HEK293 (cell line): Measurements from ENCODE around the gene AEN.
"Not testable (repeated sequence)": the region's sequence is repeated elsewhere in the genome, so short reads cannot be mapped to it uniquely, and the experiment has no call there.

Experiments used
- CTCF ChIA-PET: fragments of 350-600 bp; formaldehyde crosslinking; extraction: SDS; loops from one replicate; lab custom pipeline; 2021; ENCODE audit warnings: antibody characterized with exemption; lab: Yijun Ruan, JAX
- POLR2A ChIA-PET: fragments of 300-600 bp; formaldehyde crosslinking; extraction: SDS; loops from one replicate; lab custom pipeline; 2020; ENCODE audit warnings: antibody characterized with exemption, inconsistent platforms; lab: Yijun Ruan, JAX
- H3K27ac ChIP-seq: fragments of 200-500 bp; sonication (Bioruptor generic); 2 replicates; pipeline ENCODE4 v1.5.1; 2014; ENCODE audit warnings: low read depth, low read length, control low read depth, inconsistent platforms; ENCODE audit errors: extremely low read depth
- H3K36me3 ChIP-seq, 2 experiments: fragments of 200-500 bp in 1 of 2; sonication (Bioruptor generic) in 1 of 2; 1 replicate in 1 of 2; 2 replicates in 1 of 2; pipeline ENCODE4 v1.5.1; 2014 to 2017; ENCODE audit warnings: inconsistent platforms in 2 of 2, low read length in 2 of 2; ENCODE audit not compliant: control insufficient read depth in 2 of 2, insufficient read depth in 1 of 2
- H3K4me1 ChIP-seq: fragments of 200-500 bp; sonication (Bioruptor generic); 2 replicates; pipeline ENCODE4 v1.5.1; 2014; ENCODE audit warnings: mild to moderate bottlenecking, low read length, inconsistent platforms; ENCODE audit not compliant: control insufficient read depth, insufficient read depth
- H3K4me3 ChIP-seq: 2 replicates; pipeline ENCODE4 v1.5.1; 2011; ENCODE audit warnings: low read depth, mild to moderate bottlenecking, control low read depth, low read length, moderate library complexity
- H3K9me3 ChIP-seq: fragments of 200-500 bp; sonication (Bioruptor generic); 2 replicates; pipeline ENCODE4 v1.5.1; 2014; ENCODE audit warnings: low read depth, low read length, inconsistent platforms; ENCODE audit not compliant: control insufficient read depth, insufficient read depth
- KLF9 ChIP-seq: fragments of 450-650 bp; formaldehyde crosslinking; IDR thresholded peaks from 2 replicates; pipeline ENCODE4 v1.5.1; 2016; ENCODE audit warnings: missing biosample characterization, missing genetic modification characterization, low read depth
- RBAK ChIP-seq: fragments of 450-650 bp; formaldehyde crosslinking; IDR thresholded peaks from 2 replicates; pipeline ENCODE4 v1.5.1; 2016; ENCODE audit warnings: missing biosample characterization, missing genetic modification characterization
- SETDB1 ChIP-seq: IDR thresholded peaks from one replicate; pipeline ENCODE4 v1.6.1; 2017; ENCODE audit warnings: mild to moderate bottlenecking, low read length, moderate library complexity, mixed read lengths; ENCODE audit not compliant: insufficient read length
- ZNF121 ChIP-seq: fragments of 450-650 bp; formaldehyde crosslinking; IDR thresholded peaks from 2 replicates; pipeline ENCODE4 v1.5.1; 2016; ENCODE audit warnings: missing biosample characterization, missing genetic modification characterization
- ZNF133 ChIP-seq: fragments of 450-650 bp; formaldehyde crosslinking; IDR thresholded peaks from 2 replicates; pipeline ENCODE4 v1.5.1; 2016; ENCODE audit warnings: missing biosample characterization, missing genetic modification characterization
- ZNF169 ChIP-seq: fragments of 450-650 bp; formaldehyde crosslinking; IDR thresholded peaks from 2 replicates; pipeline ENCODE4 v1.5.1; 2016; ENCODE audit warnings: missing biosample characterization, missing genetic modification characterization
- ZNF174 ChIP-seq: fragments of 450-650 bp; formaldehyde crosslinking; IDR thresholded peaks from 2 replicates; pipeline ENCODE4 v1.5.0; 2017; ENCODE audit warnings: missing biosample characterization, mild to moderate bottlenecking, missing genetic modification characterization
- ZNF211 ChIP-seq: fragments of 450-650 bp; formaldehyde crosslinking; IDR thresholded peaks from 2 replicates; pipeline ENCODE4 v1.5.1; 2016; ENCODE audit warnings: low read depth, missing biosample characterization, missing genetic modification characterization
- ZNF221 ChIP-seq: fragments of 450-650 bp; formaldehyde crosslinking; IDR thresholded peaks from 2 replicates; pipeline ENCODE4 v1.5.1; 2017; ENCODE audit warnings: missing biosample characterization, missing genetic modification characterization, borderline replicate concordance
- ZNF274 ChIP-seq, 2 experiments: fragments of 200-500 bp in 1 of 2; fragments of 450-650 bp in 1 of 2; sonication (Bioruptor generic) in 1 of 2; formaldehyde crosslinking in 1 of 2; IDR thresholded peaks; 2 replicates each; pipeline versions ENCODE4 v1.5.1 to v1.6.1; 2014 to 2016; ENCODE audit warnings: borderline replicate concordance in 1 of 2, inconsistent platforms in 1 of 2, low read length in 1 of 2, missing biosample characterization in 1 of 2, missing genetic modification characterization in 1 of 2
- ZNF311 ChIP-seq: fragments of 450-650 bp; formaldehyde crosslinking; IDR thresholded peaks from 2 replicates; pipeline ENCODE4 v1.5.1; 2017; ENCODE audit warnings: missing biosample characterization, missing genetic modification characterization, borderline replicate concordance
- ZNF324 ChIP-seq: fragments of 450-650 bp; formaldehyde crosslinking; IDR thresholded peaks from 2 replicates; pipeline ENCODE4 v1.5.1; 2016; ENCODE audit warnings: missing biosample characterization, missing genetic modification characterization
- ZNF350 ChIP-seq: fragments of 450-650 bp; formaldehyde crosslinking; IDR thresholded peaks from 2 replicates; pipeline ENCODE4 v1.5.0; 2017; ENCODE audit warnings: missing biosample characterization, mild to moderate bottlenecking, missing genetic modification characterization
- ZNF366 ChIP-seq: fragments of 450-650 bp; formaldehyde crosslinking; conservative IDR thresholded peaks from 2 replicates; pipeline ENCODE4 v1.5.1; 2016; ENCODE audit warnings: missing biosample characterization, missing genetic modification characterization
- ZNF394 ChIP-seq: fragments of 450-650 bp; formaldehyde crosslinking; IDR thresholded peaks from 2 replicates; pipeline ENCODE4 v1.5.1; 2016; ENCODE audit warnings: missing biosample characterization, missing genetic modification characterization, mild to moderate bottlenecking, moderate library complexity, borderline replicate concordance
- ZNF585B ChIP-seq: fragments of 450-650 bp; formaldehyde crosslinking; IDR thresholded peaks from 2 replicates; pipeline ENCODE4 v1.5.1; 2016; ENCODE audit warnings: missing biosample characterization, missing genetic modification characterization
- ZNF623 ChIP-seq: fragments of 450-650 bp; formaldehyde crosslinking; IDR thresholded peaks from 2 replicates; pipeline ENCODE4 v1.5.1; 2016; ENCODE audit warnings: missing biosample characterization, missing genetic modification characterization
- ZNF624 ChIP-seq: fragments of 450-650 bp; formaldehyde crosslinking; IDR thresholded peaks from 2 replicates; pipeline ENCODE4 v1.5.1; 2017; ENCODE audit warnings: missing biosample characterization, missing genetic modification characterization
- ZNF664 ChIP-seq: fragments of 450-650 bp; formaldehyde crosslinking; IDR thresholded peaks from 2 replicates; pipeline ENCODE4 v1.5.1; 2016; ENCODE audit warnings: missing biosample characterization, missing genetic modification characterization
- ZNF677 ChIP-seq: fragments of 450-650 bp; IDR thresholded peaks from 2 replicates; pipeline ENCODE4 v1.5.0; 2018; ENCODE audit warnings: missing biosample characterization, mild to moderate bottlenecking, missing genetic modification characterization, moderate library complexity
- ZNF747 ChIP-seq: fragments of 450-650 bp; formaldehyde crosslinking; IDR thresholded peaks from 2 replicates; pipeline ENCODE4 v1.5.1; 2016; ENCODE audit warnings: missing biosample characterization, missing genetic modification characterization
- ZSCAN30 ChIP-seq: fragments of 450-650 bp; IDR thresholded peaks from 2 replicates; pipeline ENCODE4 v1.5.1; 2018; ENCODE audit warnings: missing biosample characterization, mild to moderate bottlenecking, missing genetic modification characterization, moderate library complexity
- TF ChIP-seq, protein P1 (sequence below): fragments of 450-650 bp; formaldehyde crosslinking; IDR thresholded peaks from 2 replicates; pipeline ENCODE4 v1.5.1; 2017; ENCODE audit warnings: missing biosample characterization, missing genetic modification characterization
- TF ChIP-seq, protein P2 (sequence below): fragments of 450-650 bp; formaldehyde crosslinking; IDR thresholded peaks from 2 replicates; pipeline ENCODE4 v1.5.1; 2017; ENCODE audit warnings: missing biosample characterization, missing genetic modification characterization
- TF ChIP-seq, protein P3 (sequence below): fragments of 450-650 bp; formaldehyde crosslinking; IDR thresholded peaks from 2 replicates; pipeline ENCODE4 v1.5.1; 2017; ENCODE audit warnings: missing biosample characterization, missing genetic modification characterization

Gene AEN

DNA sequence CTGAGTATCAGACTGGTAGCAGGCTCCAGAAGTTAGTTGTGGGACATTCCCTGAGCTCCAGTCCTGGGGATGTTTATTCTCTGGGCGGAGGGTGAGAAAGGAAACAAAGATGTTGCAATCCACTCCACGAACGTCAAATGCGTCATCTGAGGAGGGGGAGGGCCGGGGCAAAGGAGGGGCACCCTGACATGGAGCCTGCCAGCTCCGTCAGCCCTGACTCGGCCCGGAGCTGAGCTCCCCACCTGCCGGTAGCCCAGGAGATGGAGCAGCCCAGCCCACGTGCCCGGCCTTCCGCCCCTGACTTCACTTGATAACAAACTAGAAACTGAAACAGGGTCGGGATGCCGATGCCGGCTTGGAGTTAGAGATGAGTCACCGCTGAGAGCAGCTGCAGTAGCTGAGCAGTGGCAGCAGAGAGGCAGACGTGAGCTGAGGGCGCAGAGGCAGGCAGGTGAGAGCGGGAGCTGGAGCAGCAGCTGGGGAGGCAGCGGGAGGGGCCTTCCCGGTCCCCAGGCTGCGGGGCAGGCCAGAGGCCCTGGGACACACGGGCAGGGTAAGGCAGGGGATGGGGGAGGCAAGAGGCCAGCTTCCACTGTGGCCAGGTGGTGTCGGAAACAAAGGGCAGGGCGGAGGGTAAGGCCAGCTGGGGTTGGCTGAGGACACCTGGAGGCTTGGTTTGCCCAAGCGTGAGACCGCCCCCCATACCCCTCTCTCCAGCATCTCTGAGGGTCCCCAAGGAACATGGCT, 17.7 kb downstream of the AEN start, which contains the start of gene ISG20 (continued):
- TF ChIP-seq, protein P1, sequence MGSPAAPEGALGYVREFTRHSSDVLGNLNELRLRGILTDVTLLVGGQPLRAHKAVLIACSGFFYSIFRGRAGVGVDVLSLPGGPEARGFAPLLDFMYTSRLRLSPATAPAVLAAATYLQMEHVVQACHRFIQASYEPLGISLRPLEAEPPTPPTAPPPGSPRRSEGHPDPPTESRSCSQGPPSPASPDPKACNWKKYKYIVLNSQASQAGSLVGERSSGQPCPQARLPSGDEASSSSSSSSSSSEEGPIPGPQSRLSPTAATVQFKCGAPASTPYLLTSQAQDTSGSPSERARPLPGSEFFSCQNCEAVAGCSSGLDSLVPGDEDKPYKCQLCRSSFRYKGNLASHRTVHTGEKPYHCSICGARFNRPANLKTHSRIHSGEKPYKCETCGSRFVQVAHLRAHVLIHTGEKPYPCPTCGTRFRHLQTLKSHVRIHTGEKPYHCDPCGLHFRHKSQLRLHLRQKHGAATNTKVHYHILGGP, result no peak
- TF ChIP-seq ZNF394 (tag by site-specific recombination), result peak; percentile 95; the same call in 1 of the 2 replicates
- no peak for TF ChIP-seq ZNF169
- no peak for TF ChIP-seq ZNF211
- TF ChIP-seq, protein P2, sequence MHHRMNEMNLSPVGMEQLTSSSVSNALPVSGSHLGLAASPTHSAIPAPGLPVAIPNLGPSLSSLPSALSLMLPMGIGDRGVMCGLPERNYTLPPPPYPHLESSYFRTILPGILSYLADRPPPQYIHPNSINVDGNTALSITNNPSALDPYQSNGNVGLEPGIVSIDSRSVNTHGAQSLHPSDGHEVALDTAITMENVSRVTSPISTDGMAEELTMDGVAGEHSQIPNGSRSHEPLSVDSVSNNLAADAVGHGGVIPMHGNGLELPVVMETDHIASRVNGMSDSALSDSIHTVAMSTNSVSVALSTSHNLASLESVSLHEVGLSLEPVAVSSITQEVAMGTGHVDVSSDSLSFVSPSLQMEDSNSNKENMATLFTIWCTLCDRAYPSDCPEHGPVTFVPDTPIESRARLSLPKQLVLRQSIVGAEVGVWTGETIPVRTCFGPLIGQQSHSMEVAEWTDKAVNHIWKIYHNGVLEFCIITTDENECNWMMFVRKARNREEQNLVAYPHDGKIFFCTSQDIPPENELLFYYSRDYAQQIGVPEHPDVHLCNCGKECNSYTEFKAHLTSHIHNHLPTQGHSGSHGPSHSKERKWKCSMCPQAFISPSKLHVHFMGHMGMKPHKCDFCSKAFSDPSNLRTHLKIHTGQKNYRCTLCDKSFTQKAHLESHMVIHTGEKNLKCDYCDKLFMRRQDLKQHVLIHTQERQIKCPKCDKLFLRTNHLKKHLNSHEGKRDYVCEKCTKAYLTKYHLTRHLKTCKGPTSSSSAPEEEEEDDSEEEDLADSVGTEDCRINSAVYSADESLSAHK, result no peak
- no peak for TF ChIP-seq ZNF350 (tag by site-specific recombination)
- TF ChIP-seq ZNF366 (tag by site-specific recombination), result peak; percentile 85
- TF ChIP-seq, all 188 proteins: peak for 62

DNA sequence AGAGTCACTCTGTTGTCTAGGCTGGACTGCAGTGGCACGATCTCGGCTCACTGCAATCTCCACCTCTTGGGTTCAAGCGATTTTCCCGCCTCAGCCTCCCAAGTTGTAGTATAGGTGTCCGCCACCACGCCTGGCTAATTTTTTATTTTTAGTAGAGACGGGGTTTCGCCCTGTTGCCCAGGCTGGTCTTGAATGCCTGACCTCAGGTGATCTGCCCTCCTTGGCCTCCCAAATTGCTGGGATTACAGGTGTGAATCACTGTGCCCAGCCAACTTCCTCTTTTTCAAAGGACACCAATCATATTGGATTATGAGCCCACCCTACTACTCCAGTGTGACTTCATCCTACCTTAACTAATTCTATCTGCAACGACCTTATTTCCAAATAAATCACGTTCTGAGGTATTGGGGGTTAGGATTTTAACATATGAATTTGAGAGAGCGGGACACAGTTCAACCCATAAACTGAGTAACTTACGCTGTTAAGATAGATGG, 20.9 kb downstream of the AEN start:
- no peaks in the 10 kb centered on the region for H3K36me3 ChIP-seq
- H3K27ac ChIP-seq, result no peak overlapping the region
- POLR2A ChIA-PET, result no interaction called here
- TF ChIP-seq ZNF747 (tag by site-specific recombination), result no peak
- TF ChIP-seq ZNF133, result no peak
- no peak for TF ChIP-seq RBAK (tag by site-specific recombination)
- TF ChIP-seq, protein P3, sequence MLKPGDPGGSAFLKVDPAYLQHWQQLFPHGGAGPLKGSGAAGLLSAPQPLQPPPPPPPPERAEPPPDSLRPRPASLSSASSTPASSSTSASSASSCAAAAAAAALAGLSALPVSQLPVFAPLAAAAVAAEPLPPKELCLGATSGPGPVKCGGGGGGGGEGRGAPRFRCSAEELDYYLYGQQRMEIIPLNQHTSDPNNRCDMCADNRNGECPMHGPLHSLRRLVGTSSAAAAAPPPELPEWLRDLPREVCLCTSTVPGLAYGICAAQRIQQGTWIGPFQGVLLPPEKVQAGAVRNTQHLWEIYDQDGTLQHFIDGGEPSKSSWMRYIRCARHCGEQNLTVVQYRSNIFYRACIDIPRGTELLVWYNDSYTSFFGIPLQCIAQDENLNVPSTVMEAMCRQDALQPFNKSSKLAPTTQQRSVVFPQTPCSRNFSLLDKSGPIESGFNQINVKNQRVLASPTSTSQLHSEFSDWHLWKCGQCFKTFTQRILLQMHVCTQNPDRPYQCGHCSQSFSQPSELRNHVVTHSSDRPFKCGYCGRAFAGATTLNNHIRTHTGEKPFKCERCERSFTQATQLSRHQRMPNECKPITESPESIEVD (tag by site-specific recombination), result no peak
- TF ChIP-seq ZNF274 (IDR thresholded peaks at IDR 0.05; ENCODE audit: low read length), result no peak
- no peak for TF ChIP-seq ZNF274 (tag by site-specific recombination; IDR thresholded peaks at IDR 0.05; ENCODE audit: borderline replicate concordance)
- TF ChIP-seq ZNF624, result no peak
- TF ChIP-seq ZNF324 (tag by site-specific recombination), result no peak
- no peak for TF ChIP-seq ZNF121 (tag by site-specific recombination)
- no peak for TF ChIP-seq ZNF174 (tag by site-specific recombination)
- no peak for TF ChIP-seq ZNF664 (tag by site-specific recombination)
- TF ChIP-seq ZNF677 (tag by site-specific recombination), result no peak
- no peak for TF ChIP-seq ZNF623 (tag by site-specific recombination)
- TF ChIP-seq ZSCAN30 (tag by site-specific recombination), result no peak
- no peak for TF ChIP-seq ZNF311 (tag by site-specific recombination)
- TF ChIP-seq SETDB1, result no peak
- TF ChIP-seq ZNF221, result no peak
- TF ChIP-seq ZNF585B (tag by site-specific recombination), result no peak
- no peak for TF ChIP-seq KLF9 (tag by site-specific recombination)
- no peaks in the 10 kb centered on the region for H3K9me3 ChIP-seq
- no peak overlapping the region for H3K4me3 ChIP-seq
- CTCF ChIA-PET, result interaction anchor here (1.2 kb wide), 1 partner anchor 14 kb away, joined by 3 read pairs; no protein-coding TSS in a partner anchor
- peaks cover 6% of the 10 kb centered on the region; the same call in 1 of the 2 replicates for H3K4me1 ChIP-seq

GRCh38 chr15:88642514-88642913, 21.4 kb downstream of the AEN start:
- H3K27ac ChIP-seq, H3K4me3 ChIP-seq, H3K9me3 ChIP-seq, POLR2A ChIA-PET, H3K4me1 ChIP-seq, H3K36me3 ChIP-seq: not testable (repeated sequence)
- CTCF ChIA-PET, result interaction anchor here (1.2 kb wide), 1 partner anchor 14 kb away, joined by 3 read pairs; no protein-coding TSS in a partner anchor
